Lower leg skin (tissue), 4 donors: ENCODE measurements around the gene VWA8. TPM values are rescaled to one million over a fixed set of nuclear protein-coding genes. Genes with fewer than 3 reads are reported as not detected.

Source experiments
- DNase-seq, 2 donors: peaks; one replicate each; pipeline ENCODE4 v3.0.0-alpha.2; 2019; ENCODE audit warnings: low spot score in 2 of 2
- H3K4me3 ChIP-seq: fragments of 200-600 bp; sonication (generic); 2 replicates; pipeline ENCODE4 v1.5.1; 2017; ENCODE audit warnings: mild to moderate bottlenecking, low read depth; ENCODE audit not compliant: poor library complexity, severe bottlenecking
- CTCF ChIP-seq, 3 donors: fragments of 450-650 bp; IDR thresholded peaks; one replicate each; pipeline ENCODE4 v1.5.1; 2016; ENCODE audit warnings: antibody characterized with exemption in 3 of 3, mild to moderate bottlenecking in 3 of 3, moderate library complexity in 2 of 3
- POLR2A ChIP-seq, 2 donors: fragments of 450-650 bp; IDR thresholded peaks; one replicate each; pipeline ENCODE4 v1.6.1; 2016 to 2017; ENCODE audit warnings: antibody characterized with exemption in 2 of 2, mild to moderate bottlenecking in 1 of 2, moderate library complexity in 1 of 2
- WGBS, 2 donors: methylation state at CpG; one replicate each; pipeline ENCODE4 v1.1.5; 2018; 5-methylcytosine and 5-hydroxymethylcytosine counted together
- intact Hi-C: fragments of 100-400 bp; cut with DNase I; formaldehyde crosslinking; loops from one replicate; pipeline ENCODE4 v1.15.0; 2023; ENCODE audit warnings: low total_unique reads
- total RNA-seq, 4 donors: library from RNA; depleted of rRNA; stranded (reverse); fragments of >200 nt; gene quantifications; one replicate each; pipeline ENCODE4 v1.1.0, GENCODE V29; 2016

VWA8 gene
- total RNA-seq, 4 donors from 2014 or later = 11.8 to 22.0 (median 15.1) TPM

GRCh38 chr13:41658057-41658661, 302.8 kb downstream of the VWA8 start:
- no peak for DNase-seq
- TF ChIP-seq POLR2A (IDR thresholded peaks at IDR 0.05) (no peak), CTCF (IDR thresholded peaks at IDR 0.05) (no peak)
- WGBS, 2 donors = 77 to 80% methylated on average over 7 of the region's 7 CpGs
- H3K4me3 ChIP-seq = no peak overlapping the region
- intact Hi-C loops = no loop called here

- WGBS, 2 donors = 86 to 87% methylated on average over 6 of the region's 6 CpGs
- intact Hi-C loops = no loop called here
- no peak overlapping the region for H3K4me3 ChIP-seq
- no peak for DNase-seq
- no peak for TF ChIP-seq CTCF (IDR thresholded peaks at IDR 0.05)
- no peak for TF ChIP-seq POLR2A (IDR thresholded peaks at IDR 0.05)
Observed at GRCh38 chr13:41655997-41656396, 304.9 kb downstream of the VWA8 start.

GRCh38 chr13:41654796-41655195, 306.1 kb downstream of the VWA8 start:
- WGBS, 2 donors = 79 to 89% methylated on average over 5 of the region's 5 CpGs
- H3K4me3 ChIP-seq = no peak overlapping the region
- intact Hi-C loops = no loop called here
- no peak for DNase-seq
- TF ChIP-seq POLR2A (IDR thresholded peaks at IDR 0.05) (no peak), CTCF (IDR thresholded peaks at IDR 0.05) (no peak)

- H3K4me3 ChIP-seq = no peak overlapping the region
- intact Hi-C loops = no loop called here
- no peak for DNase-seq
- 42 to 46% methylated on average over 4 of the region's 4 CpGs for WGBS, 2 donors
- no peak for TF ChIP-seq POLR2A (IDR thresholded peaks at IDR 0.05)
- TF ChIP-seq CTCF (IDR thresholded peaks at IDR 0.05) = peak in 1 of 3 donors; percentile 16
Observed at GRCh38 chr13:41652735-41653361, 308.1 kb downstream of the VWA8 start.

- TF ChIP-seq POLR2A (IDR thresholded peaks at IDR 0.05) = no peak
- H3K4me3 ChIP-seq = no peak overlapping the region
- 91 to 92% methylated on average over 1 of the region's 1 CpG for WGBS, 2 donors
- intact Hi-C loops = no loop called here
- peak in 1 of 2 donors; percentile 33 for DNase-seq
Observed at GRCh38 chr13:41651413-41652058, 309.4 kb downstream of the VWA8 start.

- intact Hi-C loops = no loop called here
- no peak overlapping the region for H3K4me3 ChIP-seq
- TF ChIP-seq POLR2A (IDR thresholded peaks at IDR 0.05) (no peak), CTCF (IDR thresholded peaks at IDR 0.05) (no peak)
- DNase-seq = no peak
- 87 to 94% methylated on average over 2 of the region's 2 CpGs for WGBS, 2 donors
Observed at GRCh38 chr13:41650706-41651105, 310.2 kb downstream of the VWA8 start.
